Sigmoid colon (tissue), 4 donors: ENCODE measurements around the gene PPFIA4.

Experiments used
- CTCF ChIP-seq, 4 experiments: fragments of 450-650 bp in 3 of 4; fragments of 200-600 bp in 1 of 4; IDR thresholded peaks; one replicate each; pipeline ENCODE4 v1.5.1; 2016 to 2019; ENCODE audit warnings: antibody characterized with exemption in 4 of 4, mild to moderate bottlenecking in 3 of 4, moderate library complexity in 2 of 4
- EP300 ChIP-seq, 4 donors: sonication (generic); formaldehyde crosslinking; IDR thresholded peaks; one replicate each; pipeline ENCODE4 v1.6.1; 2017; ENCODE audit warnings: antibody characterized with exemption in 4 of 4
- POLR2A ChIP-seq, 2 donors: fragments of 450-650 bp; IDR thresholded peaks; one replicate each; pipeline ENCODE4 v1.6.1; 2016; ENCODE audit warnings: antibody characterized with exemption in 2 of 2, mild to moderate bottlenecking in 2 of 2, moderate library complexity in 2 of 2
- POLR2AphosphoS5 ChIP-seq, 4 donors: sonication (generic); formaldehyde crosslinking; IDR thresholded peaks; one replicate each; pipeline ENCODE4 v1.6.1; 2017; ENCODE audit warnings: antibody characterized with exemption in 4 of 4

GRCh38 chr1:203002951-203003350 is 23.3 kb upstream of the PPFIA4 start:
- TF ChIP-seq POLR2AphosphoS5 (IDR thresholded peaks at IDR 0.05) (no peak), CTCF (IDR thresholded peaks at IDR 0.05) (no peak), EP300 (IDR thresholded peaks at IDR 0.05) (no peak), POLR2A (IDR thresholded peaks at IDR 0.05) (no peak)
